ENCODE data around the gene DPT.

The DPT gene

DNA sequence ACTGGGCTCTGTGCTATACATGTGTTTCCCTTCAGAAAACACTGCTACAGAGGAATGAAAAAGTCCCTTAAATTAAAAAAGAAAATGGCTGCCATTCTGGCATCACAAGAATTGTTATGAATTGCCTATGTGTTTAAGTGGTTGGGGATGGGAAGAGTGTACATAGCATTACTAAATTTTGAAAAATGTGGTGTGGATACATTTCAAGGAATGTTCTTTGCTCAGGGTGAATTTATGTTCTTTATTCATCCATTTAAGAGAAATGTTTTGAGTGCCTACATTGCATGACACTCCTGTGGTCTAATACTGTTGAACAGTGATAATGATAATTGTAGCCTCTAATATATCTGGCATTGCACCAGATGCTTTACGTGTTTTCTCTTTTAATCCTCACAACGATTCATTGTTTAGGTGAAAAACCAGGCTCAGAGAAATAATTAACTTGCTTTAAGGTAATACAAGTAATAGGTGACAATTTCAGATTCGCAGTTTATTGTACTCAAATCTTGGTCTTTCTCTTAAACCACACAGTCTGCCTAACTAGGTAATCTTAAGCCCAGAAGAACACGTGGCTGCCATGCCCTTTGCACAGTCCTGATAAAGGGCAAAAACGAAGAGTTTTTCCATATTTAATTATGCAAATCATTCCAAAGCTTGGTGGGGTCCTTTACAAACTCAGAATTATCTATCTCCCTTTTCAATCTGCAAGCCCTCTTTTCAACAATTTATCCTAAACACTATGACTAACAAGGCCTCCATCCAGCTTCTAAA is 31.5 kb downstream of the DPT start:
- DNase-seq: no peak

DNA sequence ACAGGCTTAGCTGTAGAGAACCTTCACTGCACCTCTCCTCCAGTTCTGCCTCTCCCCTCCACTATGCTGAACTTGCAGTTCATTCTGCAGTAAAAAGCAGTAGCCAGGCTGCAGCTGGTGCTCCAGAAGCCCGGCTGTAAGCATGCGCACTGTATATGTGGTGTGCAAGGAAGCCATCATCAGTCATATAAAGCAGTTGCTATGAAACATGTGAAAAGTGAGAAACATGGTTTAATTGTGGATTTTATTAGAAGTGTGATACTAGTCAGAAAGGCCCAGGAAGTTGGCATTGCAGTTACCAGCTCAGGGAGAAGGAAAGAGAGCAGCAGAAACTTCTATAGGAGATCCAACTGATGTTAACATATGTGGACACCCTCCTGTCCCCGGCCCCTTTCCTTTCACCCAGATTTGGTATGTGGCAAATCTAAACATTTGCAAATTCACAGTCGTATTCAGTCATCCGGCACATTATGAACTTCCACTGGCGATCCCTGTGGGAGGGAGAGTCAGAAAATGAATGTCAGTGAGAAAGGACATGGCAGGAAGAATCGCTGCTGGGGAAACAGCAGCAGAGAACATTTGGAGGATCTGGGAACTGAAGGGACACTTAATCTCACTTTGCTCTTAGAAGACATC is 32.8 kb downstream of the DPT start:
- DNase-seq: no peak

DNA sequence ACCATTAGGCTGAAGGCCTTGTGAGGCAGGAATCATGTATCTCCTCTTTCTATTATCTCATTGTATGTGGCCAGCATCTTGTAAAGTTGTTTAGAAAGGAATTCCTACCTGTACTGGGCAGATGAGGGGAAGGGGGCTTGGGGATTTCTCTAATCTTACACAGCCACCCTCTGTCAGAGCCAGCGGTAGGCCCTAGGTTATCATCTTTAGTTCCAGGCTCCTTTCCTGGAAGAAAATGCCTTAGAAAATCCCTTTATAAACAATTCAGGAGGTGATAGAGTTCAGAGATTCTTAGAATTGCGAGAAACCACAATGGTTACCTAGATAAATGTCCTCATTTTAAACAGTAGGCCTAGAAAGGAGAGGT is 35.2 kb downstream of the DPT start:
- DNase-seq: no peak

DNA sequence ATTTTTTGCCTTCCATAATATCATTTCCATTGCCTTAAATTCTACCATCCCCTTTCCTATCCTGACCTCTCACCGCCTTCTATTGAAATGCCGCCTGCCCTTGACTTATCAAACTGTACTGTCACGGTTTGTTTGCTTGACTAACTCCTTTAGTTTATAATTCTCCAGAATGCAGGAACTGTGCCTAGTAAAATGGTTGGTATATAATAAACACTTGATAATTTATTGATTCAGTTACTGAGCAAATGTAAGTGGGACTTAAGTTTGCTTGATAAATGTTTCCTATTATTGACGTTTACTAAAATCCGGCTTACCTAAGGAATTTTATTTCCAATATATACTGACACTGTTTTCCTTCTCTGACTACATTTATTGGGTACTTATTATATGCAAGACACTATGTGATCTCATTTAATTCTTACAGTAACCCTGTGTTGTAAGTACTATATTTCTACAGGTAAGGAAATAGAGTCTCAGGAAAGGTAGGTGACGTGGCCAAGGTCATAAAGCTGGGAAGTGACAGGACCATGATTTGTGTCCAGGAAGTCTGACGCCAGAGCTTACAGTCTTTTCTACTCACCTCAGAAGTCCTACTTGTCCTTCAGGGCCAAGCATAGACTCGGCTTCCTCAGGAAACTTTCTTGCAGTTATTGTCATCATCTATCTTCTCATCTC is 35.7 kb downstream of the DPT start:
- DNase-seq: no peak

DNA sequence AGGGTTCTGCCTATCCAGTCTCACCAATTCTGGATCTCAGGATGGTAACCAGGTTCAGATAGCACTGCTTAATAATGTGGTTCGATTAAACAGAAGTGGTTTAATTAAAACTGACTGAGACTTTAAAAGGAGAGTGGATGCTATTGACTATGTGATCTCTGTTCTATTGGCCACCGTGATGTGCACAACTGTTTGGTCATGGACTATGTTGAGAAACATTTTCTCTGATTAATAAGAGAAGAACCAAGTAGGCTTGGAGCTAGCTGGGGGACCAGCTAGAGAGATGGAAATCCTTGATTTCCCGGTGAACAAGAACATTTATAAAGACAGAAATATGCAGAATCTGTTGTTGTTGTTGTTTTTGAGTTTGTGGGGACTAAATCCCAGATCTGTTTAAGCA is 36.5 kb downstream of the DPT start:
- DNase-seq: no peak

DNA sequence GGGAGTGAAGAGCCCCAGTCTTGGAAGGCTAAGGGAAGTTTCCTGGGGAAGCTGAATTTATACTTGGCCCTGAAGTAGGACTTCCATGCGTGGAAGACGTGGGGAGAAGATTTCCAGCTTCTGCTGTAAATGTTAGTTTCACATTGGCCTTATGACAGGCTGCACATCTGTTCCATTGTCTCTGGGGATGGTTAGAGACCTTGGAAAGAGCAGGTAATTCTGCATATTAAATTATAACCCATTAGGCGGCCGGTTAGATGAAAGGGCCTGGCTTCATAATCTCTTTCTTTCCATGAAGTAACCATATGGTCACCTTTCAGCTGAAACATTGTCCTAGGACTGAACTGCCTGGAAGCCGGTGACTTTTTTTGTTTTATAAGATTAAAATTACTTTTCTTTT is 37.5 kb downstream of the DPT start:
- no peak for DNase-seq

DNA sequence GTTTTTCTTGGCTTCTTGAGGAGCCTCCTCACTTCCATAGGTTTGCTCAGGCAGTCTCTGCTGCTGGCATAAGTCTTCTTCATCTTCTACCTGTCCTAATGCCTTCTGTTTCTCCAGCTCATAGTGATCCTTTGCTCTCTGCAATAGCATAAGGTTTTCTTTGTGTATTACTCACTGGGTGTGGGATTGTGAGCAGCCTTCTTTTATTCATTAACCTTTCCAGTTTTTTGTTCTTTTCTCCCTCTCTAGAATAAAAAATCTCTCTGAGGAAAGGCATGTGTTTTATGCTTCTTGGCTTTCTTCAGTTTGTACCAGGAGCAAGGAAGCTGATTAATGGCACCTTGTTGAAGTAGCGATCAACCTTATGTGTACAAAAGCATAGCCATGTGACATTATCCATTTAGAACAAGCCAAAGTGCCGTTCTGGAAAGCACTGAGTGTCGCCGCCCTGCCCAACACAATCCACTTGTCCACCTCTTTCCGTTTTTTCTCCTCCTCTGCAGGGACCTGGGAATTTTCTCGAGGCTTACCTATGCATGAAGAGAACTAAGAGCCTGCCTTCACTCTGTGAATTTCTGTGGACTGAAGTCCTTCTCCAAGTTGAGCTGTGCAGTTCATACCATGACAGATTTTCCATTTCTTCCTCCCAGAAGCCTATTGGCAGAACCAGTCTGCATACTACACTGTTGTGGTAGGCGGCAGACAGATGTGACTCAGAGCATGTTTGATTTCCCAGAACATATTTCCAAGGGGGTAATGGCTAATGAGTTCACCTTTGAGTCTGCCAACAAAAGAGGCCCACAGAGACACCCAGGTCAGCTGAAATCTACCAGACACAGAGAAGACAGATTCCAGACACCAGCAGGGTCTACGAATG is 39.0 kb downstream of the DPT start:
- DNase-seq: no peak

DNA sequence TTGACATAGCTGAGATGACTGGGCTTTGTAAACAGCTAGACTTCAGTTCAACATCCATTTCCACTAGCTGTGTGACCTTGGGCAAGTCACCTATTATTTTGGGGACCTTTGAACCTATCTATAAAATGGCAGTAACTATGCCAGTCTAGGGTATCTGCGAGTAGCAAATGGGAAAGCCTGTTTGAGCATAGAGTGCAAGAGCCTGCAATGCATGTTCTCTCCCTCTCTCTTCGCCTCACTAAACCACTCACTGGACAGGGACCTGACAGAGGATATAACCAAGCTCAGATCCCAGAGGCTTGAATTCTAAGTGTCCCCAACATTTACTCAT is 39.7 kb downstream of the DPT start:
- DNase-seq: no peak

DNA sequence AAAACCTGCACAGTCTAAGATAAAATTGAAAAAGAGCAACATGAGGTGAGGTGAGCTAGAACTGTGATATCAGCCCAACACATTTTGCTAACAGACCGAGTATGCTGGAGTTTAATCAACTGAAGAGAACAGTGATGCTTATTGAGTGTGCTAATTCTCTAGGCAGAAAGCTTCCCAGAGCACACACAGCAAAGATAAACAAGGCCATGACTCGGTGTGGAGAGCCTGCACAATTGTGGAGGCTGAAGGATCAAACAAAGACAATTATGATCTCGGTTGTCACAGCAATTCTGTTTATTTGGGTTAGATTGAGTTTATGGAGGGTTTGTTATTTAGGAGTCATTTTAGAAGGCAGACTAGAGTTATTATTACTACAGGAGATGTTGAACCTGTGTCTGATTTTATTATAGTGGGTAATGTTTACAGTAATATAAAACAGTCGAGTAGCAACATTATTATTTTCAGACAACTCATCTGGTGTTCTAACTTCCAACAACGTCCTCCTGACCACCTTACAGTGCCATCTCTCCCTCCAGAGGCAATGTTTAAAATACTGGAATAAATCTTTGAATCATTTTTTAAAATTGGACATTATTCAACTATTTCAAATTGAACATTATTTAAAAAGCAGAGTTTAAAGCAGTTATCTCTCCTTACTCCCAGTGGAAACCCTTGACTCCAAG is 40.2 kb downstream of the DPT start:
- DNase-seq: no peak

DNA sequence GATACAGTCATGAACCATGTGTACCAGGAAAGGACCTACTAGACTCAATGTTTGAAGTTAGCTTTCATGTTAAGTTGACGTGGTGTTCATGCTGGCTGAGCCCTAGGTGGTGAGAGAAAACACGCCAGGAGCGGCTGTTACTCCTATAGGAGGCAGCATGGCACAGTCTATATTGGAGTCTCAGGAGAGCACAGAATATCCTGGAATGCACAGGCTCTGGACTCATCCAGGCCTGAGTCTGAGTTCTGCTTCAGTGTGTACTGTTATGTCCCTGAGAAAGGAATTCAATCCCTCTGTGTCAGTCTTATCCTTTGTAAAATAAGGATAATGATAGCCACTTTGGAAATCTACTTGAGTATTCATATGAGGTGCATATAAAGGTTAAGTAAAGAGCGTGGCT is 41.2 kb downstream of the DPT start:
- DNase-seq: no peak

DNA sequence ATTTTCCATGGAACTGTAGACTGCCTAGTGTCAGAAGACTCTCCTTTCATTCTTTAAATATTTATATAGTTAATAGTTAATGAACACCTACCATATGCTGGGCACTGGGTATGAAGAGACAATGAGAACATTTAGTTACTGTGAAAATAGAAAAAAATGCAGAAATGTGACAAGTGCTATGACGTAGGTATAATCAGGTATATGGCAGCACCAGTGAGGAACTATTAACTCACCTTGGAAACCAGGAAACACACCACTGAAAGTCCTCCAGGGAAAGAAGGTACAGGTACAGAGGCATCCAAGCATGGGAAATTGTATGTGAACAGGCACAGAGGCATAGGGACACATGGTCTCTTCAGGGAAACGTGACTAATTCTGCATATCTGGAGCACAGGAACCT is 42.3 kb downstream of the DPT start:
- DNase-seq: no peak

DNA sequence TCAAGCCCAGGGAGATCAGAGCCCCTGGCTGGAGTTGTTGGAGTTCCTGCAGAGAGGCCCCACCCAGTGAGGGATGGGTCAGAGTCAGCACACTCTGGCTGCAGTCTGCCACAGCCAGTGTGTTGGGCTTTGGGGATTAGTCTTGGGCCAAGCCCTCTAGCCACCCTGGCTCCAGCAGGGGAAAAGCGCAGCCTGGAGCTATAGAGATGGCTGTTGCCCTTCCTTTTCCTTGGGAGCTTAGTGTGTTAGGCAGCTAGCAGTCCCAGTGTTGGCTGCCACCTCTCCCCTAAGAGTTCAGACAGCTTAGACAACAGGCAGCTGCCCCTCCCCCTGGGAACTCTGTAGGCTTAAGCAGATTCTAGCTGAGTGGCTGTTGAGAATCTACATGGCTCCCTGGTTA is 45.1 kb downstream of the DPT start:
- DNase-seq: no peak

DNA sequence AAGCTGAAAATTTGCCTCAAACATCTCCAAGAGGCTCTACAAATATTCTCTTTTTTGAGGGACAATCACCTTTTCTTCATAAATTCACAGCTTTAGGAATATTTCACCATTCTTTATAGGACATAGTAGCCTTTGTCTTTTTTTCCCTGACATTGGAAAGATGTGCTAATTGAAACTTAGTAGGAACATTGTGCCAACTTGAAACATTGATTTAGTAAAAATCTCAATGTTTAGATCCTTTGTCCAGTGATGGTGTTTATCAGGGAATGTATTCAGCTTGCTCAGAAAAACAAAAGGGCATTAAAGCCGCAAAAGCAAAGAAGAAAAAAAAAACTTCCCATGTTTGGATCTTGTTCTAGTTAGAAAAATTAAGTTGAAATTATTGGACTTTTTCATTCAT is 52.1 kb downstream of the DPT start:
- DNase-seq: no peak

DNA sequence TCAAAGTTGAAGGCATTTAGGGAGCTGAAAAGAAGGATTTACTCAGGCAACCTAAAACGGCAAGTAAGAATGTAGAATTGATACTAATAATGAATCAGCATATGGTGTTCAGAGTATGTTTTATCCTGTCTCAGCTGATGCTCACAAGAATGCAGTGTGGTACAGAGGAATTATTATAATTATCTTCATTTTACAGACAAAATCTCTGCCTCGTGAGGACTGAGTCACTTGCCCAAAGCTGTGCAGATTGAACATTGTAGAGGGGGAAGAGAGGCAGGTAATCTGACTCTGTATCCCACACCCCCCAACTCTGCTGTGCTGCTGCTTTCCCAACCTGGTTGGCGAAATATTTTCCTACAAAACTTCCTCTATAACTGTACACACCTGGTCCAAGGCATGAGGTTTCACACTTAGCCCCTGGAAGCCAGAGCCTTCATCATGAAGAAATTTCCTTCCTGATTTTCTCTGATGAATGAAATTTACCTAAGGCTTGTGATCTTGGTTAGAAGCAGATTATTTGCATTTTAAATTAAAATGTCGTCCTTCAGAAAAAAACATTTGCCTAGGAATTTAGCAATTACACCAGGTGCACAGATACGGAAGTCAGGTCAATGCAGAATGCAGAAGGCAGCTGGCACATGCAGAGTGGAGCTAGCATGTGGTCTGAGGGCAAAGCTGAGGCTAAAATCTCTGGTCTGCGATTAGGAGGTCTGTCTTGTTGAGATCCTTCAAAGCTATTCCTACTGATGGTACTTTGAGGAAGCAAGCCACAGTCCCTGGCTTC is 52.8 kb downstream of the DPT start:
- no peak for DNase-seq

DNA sequence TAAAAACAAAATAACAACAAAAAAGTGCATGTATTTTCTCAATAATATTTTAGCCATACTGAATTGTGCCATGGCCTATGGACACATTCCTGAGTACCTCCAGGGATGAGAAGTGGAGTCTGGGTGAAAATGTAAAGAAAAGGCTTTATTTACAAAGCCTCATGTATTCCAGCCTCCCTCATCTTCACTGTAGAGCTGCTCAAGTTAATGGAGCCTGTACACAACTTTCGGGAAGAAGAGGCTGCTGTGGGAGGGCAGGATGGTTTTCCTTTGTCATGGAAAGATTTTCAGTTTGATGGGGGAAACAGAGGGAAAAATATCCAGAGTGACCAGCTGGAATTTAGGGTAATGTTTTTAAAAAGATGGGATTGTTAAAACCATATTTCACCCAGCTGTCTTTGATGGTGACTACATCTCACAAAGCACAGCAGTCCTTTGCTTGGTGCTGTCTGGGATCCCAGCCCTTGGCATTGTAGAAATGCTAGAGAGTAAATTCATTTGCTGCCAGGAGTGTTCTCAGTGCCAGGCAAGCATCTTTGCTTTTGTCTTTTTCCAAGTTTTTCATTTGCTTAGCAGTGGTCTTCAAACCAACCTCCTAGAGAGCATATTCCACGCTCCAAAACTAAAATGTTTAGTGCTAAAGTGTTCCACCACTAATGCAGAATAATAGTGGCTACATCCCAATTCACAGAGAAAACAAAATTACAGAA is 54.9 kb downstream of the DPT start:
- DNase-seq: peak in 6 of 14 donors; percentile 5 to 39 (median 20)

DNA sequence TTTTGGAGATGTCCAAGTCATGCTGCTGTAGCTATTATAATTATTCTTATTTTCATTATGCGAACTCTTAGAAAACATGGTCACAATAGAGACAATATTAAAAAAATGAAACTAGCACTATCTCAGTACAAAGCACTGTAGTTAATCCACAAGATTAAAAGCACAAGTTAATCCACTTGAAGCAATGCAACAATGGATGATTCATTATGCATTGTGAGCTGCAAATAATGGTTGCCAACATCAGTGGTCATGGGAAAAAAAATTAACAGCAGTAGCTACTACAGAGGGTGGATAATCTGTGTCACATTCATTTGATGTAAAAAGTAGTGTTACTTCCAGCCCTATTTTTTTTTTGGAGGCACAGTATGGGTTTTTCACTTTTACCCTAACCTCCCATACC is 56.7 kb downstream of the DPT start:
- no peak for DNase-seq

DNA sequence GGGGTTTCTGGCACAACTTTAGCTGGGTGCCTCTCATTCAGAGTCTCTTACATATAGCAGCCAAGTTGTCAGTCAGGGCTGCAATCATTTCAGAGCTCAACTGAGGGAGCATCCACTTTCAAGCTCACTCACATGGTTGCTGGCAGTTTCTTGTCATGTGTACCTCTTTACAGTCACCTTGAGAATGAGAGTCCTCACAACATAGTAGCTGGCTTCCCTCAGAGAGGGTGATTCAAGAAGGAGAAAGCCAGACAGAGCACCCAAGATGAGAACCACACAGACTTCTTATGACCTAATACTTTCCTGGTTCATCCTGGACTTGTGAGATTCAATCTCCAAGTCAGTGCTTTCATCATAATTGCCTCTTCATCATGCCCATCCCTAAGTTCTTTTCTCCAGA is 57.2 kb downstream of the DPT start:
- no peak for DNase-seq

DNA sequence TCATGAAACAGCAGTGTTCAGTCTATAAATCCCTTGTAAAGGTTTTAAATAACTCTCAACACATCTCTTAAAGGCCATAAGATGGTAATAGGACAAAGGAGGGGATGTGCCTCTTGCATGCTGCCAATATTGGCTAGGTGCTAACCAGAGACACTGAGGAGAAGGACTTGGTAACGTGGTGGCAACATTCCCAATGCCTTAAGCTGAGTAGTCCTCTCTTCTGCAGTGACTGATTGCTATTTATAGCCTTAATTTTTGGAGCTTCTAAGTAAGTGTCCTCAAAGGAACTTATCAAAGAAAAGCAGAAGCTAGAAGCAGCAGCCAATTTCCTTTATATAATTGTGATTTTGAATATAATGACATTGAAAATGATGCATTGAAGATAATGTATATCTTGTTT is 63.0 kb downstream of the DPT start:
- DNase-seq: no peak

DNA sequence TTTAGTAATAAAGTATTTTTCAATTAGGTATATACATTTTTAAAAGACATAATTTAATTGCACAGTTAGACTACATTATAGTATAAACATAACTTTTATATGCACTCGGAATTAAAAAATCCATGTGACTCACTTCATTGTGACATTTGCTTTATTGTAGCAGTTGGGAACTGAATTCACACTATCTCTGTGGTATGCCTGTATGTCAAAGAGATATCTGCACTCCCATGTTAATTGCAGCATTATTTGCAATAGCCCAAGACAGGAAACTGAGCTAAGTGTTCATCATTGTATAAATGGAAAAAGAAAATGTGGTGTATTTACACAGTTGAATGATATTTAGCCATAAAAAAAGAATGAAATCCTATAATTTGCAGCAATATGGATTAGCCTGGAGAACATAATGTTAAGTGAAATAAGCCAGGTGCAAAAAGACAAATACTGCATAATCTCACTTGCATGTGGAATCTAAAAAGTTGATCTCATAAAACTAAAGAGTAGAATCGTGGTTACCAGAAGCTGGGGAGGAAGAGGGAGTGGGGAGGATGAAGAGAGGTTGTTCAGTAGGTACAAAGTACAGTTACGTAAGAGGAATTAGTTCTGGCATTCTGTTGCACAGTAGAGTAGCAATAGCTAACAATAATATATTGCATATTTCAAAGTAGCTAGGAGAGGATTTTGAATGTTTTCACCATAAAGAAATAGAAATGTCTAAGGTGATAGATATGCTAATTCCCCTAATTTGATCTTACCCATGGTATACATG is 64.8 kb downstream of the DPT start:
- no peak for DNase-seq

DNA sequence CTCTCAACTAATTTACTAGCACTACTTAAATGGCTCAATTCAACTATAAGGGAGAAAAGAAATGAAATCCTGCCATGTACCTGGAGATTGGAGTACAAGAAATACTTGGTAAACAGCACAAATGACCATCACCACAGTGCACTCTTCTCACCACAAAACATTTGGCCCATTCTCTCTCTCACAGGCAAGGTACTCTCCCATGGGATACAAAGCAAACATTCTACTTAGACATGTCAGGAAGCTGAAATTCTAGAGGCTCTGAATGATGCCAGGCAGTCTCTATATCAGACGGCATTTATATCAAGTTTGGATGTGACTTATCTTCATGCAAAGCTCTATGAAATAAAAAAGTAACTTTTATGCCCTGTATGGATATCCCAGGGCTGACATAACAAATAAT is 72.5 kb downstream of the DPT start:
- no peak for DNase-seq

Measured in C1 segment of cervical spinal cord (tissue), 14 donors.